GM19043 (cell line): ENCODE measurements around the gene DCAF11.

Experiments used
- ATAC-seq: cut with Tn5 transposase; IDR thresholded peaks from one replicate; pipeline ENCODE4 v1.9.1; 2021; ENCODE audit warnings: low read depth; ENCODE audit not compliant: unreplicated experiment

DCAF11 gene

DNA sequence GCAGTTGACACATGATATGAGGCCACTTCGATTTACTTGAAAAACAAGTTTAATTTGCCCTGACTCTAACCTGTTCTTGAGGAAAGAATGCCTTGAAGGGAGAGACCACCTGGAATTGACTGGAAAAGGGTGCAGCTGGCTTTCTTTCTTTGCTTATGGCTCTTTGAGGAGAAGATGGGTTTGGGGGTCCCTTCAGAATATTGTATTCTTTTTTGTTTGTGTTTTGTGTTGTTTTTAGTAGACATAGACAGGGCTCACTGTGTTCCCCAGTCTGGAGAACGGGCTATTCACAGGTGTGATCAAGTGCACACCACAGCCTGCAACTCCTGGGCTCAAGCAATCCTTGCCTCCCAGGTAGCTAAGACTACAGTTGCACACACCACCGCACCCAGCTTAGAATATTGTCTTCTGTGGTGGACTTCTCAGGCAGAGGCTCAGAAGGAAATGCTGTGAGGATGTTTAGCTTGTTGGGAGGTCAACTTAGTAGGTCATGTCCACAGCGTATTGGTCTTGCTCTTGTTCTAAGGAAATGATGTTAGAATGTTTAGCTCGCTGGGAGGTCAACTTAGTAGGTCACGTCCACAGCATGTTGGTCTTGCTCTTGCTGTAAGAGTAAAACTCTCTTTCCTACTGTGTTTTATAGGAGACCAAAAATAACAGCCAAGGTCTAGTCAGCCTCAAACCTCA lies 1.7 kb downstream of the DCAF11 start:
- ATAC-seq, result no peak

GRCh38 chr14:24117179-24117578 lies 2.6 kb downstream of the DCAF11 start:
- no peak for ATAC-seq

GRCh38 chr14:24119691-24120090 lies 5.1 kb downstream of the DCAF11 start:
- ATAC-seq, result no peak

DNA sequence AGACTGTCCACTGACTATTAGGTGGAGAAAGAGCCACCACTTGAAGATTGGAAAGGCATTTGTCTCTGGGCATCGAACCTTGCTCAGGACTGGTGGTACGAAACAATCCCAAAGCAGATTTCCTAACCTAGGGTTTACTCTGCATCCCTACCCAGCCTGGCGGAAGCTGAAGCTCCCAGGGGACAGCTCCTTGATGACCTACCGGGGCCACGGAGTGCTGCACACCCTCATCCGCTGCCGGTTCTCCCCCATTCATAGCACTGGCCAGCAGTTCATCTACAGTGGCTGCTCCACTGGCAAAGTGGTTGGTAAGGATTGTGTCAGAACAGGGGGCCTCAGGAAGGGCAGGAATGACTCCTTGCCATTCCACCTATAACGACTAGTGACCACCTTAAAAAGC lies 6.6 kb downstream of the DCAF11 start:
- no peak for ATAC-seq

- no peak for ATAC-seq
These were observed 7.8 kb downstream of the DCAF11 start for GRCh38 chr14:24122416-24122815.

DNA sequence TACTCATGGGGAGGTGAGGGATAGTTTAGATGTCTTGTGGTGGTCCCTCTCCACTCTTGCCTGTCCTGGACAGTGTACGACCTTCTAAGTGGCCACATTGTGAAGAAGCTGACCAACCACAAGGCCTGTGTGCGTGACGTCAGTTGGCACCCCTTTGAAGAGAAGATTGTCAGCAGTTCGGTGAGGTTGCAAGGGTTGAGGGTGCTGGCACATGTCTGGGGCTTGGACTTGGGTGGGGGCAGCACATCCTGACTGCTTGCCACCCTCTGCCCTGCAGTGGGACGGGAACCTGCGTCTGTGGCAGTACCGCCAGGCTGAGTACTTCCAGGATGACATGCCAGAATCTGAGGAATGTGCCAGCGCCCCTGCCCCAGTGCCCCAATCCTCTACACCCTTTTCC lies 8.3 kb downstream of the DCAF11 start:
- no peak for ATAC-seq

DNA sequence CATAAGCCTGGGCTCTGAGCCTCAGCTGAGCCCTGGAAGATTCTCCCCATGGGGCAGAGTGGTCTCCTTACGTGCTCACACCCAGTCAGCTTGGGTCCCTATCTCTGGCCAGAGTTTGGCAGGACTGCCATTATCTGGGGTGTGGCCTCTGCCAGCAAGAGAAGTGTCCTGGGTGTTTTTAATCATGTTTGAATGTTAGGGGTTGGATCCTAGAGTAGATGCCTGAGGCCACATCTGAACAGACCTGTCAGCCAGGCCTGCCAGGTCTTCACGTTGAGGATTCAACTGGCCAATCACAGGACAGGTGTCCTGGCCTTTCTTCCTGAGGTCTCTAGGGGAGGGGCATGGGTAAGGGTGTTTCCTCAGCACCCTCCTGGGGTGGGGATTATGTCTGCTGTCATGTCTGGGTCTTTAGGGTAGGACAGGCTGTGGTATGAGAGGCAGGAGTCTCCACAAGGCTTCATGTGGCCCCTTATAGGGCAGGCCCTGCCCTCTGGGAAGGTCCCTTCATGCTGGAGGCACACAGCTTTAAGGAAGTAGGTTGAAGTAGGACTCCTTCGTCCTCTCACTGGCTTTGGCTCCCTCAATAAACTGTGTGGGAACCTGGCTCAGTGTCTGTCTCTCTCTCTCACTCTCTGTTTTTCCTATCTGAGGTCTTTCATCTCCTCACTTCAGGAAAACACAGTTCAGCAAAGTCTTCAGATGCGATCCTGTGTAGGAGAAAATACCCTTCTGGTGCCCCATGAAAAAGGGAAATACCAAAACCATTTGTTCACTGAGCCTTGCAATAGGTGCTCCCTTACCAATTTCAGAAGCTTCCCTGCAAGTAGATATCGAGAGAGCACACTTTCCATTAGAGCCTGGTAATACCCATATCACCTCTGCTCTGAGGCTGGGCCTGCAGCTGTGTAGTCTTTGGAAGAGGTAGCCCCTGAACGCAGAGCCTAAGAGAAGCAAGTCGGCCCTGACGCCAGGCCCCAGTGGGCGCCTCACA lies 9.1 kb downstream of the DCAF11 start:
- ATAC-seq, result no peak

DNA sequence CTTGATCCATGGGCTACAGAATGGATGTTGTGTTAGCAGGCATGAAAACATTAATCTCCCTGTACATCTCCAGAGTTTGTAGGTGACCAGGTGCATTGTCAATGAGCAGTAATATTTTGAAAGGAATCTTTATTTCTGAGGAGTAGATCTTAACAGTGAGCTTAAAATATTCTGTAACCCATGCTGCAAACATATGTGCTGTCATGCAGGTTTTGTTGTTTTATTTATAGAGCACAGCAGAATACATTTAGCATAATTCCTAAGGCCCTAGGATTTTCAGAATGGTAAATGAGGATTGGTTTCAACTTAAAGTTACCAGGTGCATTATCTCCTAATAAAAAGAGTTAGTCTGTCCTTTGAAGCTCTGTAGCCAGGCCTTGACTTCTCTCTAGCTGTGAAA lies 12.4 kb downstream of the DCAF11 start:
- no peak for ATAC-seq

DNA sequence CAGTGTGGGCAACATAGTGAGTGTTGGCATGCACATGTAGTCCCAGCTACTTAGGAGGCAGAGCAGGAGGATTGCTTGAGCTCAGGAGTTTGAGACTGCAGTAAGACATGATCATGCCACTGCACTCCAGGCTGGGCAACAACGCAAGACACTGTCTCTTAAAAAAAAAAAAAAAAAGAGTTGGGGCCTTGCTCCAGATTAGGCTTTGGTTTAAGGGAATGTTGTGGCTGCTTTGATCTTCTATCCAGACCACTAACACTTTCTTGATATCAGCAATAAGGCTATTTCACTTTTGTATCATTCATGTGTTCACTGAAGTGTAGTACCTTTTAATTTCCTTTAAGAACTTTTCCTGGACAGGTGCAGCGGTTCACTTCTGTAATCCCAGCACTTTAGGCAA lies 13.1 kb downstream of the DCAF11 start:
- ATAC-seq, result no peak

DNA sequence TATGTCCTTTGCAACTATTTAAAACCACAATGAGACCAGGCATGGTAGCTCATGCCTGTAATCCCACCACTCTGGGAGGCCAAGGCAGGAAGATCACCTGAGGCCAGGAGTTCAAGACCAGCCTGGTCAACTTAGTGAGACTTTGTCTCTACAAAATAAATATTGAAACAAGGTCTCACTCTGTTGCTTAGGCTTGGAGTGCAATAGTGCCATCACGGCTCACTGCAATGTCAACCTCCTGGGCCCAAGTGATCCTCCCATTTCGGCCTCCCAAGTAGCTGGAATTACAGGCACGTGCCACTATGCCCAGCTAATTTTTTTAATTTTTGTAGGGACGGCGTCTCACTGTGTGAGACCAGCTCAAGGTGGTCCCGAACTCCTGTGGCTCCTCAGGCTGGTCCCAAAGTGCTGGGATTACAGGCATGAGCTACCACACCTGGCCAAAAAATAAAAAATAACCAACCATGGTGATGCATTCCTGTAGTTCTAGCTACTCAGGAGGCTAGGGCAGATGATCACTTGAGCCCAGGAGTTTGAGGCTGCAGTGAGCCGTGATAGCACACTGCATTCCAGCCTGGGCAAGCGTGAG lies 14.9 kb downstream of the DCAF11 start:
- ATAC-seq, result no peak

- no peak for ATAC-seq
These were observed 15.8 kb downstream of the DCAF11 start, which contains the start of gene FITM1 for GRCh38 chr14:24130380-24130716. TSS of gene FITM1 (plus strand) at chr14:24130659. CDS start at chr14:24131564, 905 bp downstream.

- no peak for ATAC-seq
These were observed 16.4 kb downstream of the DCAF11 start for GRCh38 chr14:24130717-24131548.

DNA sequence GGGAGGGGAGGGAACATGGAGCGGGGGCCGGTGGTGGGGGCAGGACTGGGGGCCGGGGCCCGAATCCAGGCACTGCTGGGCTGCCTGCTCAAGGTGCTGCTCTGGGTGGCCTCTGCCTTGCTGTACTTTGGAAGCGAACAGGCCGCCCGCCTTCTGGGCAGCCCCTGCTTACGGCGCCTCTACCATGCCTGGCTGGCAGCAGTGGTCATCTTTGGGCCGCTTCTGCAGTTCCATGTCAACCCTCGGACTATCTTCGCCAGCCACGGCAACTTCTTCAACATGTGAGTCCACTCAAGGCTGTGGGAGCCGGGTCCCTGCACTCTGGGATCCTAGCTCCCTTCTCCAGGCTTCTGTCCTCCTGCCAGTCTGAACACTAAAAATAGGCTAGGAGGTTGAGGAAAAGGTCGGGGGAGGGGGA lies 17.0 kb downstream of the DCAF11 start:
- ATAC-seq, result no peak

DNA sequence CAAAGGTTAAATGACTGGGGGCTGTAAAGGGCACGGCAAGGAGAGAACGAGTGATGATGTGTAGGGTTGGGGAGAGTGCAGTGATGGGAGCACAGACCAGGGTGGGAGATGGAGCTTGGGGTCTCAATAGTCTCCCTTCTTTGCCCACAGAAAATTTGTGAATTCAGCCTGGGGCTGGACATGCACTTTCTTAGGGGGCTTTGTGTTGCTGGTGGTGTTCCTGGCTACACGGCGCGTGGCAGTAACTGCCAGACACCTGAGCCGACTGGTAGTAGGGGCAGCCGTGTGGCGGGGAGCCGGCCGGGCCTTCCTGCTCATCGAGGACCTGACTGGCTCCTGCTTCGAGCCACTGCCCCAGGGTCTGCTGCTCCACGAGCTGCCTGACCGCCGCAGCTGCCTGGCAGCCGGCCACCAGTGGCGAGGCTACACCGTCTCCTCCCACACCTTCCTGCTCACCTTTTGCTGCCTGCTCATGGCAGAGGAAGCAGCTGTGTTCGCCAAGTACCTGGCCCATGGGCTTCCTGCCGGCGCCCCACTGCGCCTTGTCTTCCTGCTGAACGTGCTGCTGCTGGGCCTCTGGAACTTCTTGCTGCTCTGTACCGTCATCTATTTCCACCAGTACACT lies 17.6 kb downstream of the DCAF11 start:
- no peak for ATAC-seq

- ATAC-seq, result no peak
These were observed 18.4 kb downstream of the DCAF11 start for GRCh38 chr14:24132976-24133375.

GRCh38 chr14:24133735-24134134 lies 19.2 kb downstream of the DCAF11 start:
- no peak for ATAC-seq

DNA sequence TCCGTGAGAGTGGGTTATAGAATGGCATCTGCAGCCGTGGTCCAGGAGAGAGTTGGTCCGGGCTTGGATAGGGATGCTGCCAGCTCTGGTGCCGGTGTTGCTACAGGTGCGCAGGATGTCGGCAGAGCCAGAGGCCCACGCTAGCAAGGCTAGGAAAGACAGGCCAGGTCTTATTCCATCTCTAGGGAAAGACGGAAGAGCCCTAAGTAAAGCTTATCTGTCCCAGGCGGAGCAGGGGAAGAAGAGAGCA lies 20.9 kb downstream of the DCAF11 start:
- no peak for ATAC-seq

GRCh38 chr14:24135834-24136683 lies 21.5 kb downstream of the DCAF11 start, which contains the start of gene PSME1:
TSS of gene PSME1 (plus strand) at chr14:24136194. CDS start at chr14:24136263, 69 bp downstream.
- peak; percentile 93 for ATAC-seq
